ENCODE data around the gene MAP3K21.
A peak's percentile ranks its signal among the peaks of the same experiment; 100 is the strongest.

The MAP3K21 gene

DNA sequence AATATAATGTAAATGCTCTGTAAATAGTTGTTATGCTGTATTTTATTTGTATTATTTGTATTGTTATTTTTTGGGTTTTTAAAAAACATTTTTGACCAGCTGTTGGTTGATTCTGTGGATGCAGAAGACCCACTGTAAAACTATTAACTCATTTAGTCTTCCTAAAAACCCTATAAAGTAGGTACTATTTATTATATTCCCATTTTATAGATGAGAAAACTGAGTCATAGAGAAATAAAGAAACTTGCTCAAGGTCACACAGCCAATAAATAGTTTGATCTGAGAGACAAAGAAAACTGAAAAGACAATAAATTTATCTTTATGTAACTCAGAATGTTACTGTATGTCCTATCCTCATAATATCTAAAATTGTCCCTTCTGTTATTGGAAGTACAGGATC, 1.2 kb upstream of the MAP3K21 start:
- H4K91ac ChIP-seq (ENCODE audit: low read depth, low read length): no peak overlapping the region
- H2BK120ac ChIP-seq (ENCODE audit: insufficient read depth, low read length, poor library complexity): no peak overlapping the region
- no peak overlapping the region for H4K8ac ChIP-seq (ENCODE audit: low read depth, low read length)
- no peaks in the 10 kb centered on the region for H3K36me3 ChIP-seq (ENCODE audit: control insufficient read depth in 1 of 2, insufficient read depth in 2 of 2, low read length in 2 of 2)
- H3K4me1 ChIP-seq (ENCODE audit: control insufficient read depth in 1 of 2, insufficient read depth in 2 of 2, low read length in 2 of 2): peaks cover 5 to 10% of the 10 kb centered on the region in 2 experiments
- H3K4ac ChIP-seq (ENCODE audit: low read depth, low read length): no peak overlapping the region
- H4K12ac ChIP-seq (ENCODE audit: low read depth, low read length): no peak overlapping the region
- no peak overlapping the region for H3K4me3 ChIP-seq (ENCODE audit: low read depth, low read length)
- H3K9me3 ChIP-seq (ENCODE audit: insufficient read depth, low read depth, low read length): peaks cover 8% of the 10 kb centered on the region
- H3K27ac ChIP-seq (ENCODE audit: low read depth, low read length): no peak overlapping the region
- no peak overlapping the region for H2BK5ac ChIP-seq (ENCODE audit: low read depth, low read length, poor library complexity)
- no peak overlapping the region for H2AK5ac ChIP-seq (ENCODE audit: low read length)
- no peaks in the 10 kb centered on the region for H3K79me1 ChIP-seq (ENCODE audit: low read length)
- DNase-seq: no peak
- H3K23ac ChIP-seq (ENCODE audit: low read length): no peak overlapping the region
- H3K18ac ChIP-seq (ENCODE audit: low read length): no peak overlapping the region
- H2BK12ac ChIP-seq (ENCODE audit: low read length): no peak overlapping the region
- no peak overlapping the region for H3K4me2 ChIP-seq (ENCODE audit: low read length)
- H2AFZ ChIP-seq (ENCODE audit: insufficient read depth, low read length, poor library complexity): no peak overlapping the region
- no peak overlapping the region for H3K14ac ChIP-seq (ENCODE audit: low read length)
- H3K9ac ChIP-seq (ENCODE audit: low read length): no peak overlapping the region
- H3K79me2 ChIP-seq (ENCODE audit: control insufficient read depth, insufficient read depth, low read length, poor library complexity): no peaks in the 10 kb centered on the region
- H3K27me3 ChIP-seq (ENCODE audit: insufficient read depth, low read length): peaks cover 13% of the 10 kb centered on the region

GRCh38 chr1:233326811-233327650, 493 bp upstream of the MAP3K21 start:
- Histone ChIP-seq H3K4me3 (ENCODE audit: low read depth, low read length) (peak overlapping the region; percentile 44), H3K36me3 (ENCODE audit: control insufficient read depth in 1 of 2, insufficient read depth in 2 of 2, low read length in 2 of 2) (no peaks in the 10 kb centered on the region), H2BK5ac (ENCODE audit: low read depth, low read length, poor library complexity) (no peak overlapping the region), H3K4ac (ENCODE audit: low read depth, low read length) (no peak overlapping the region), H2AFZ (ENCODE audit: insufficient read depth, low read length, poor library complexity) (no peak overlapping the region), H2AK5ac (ENCODE audit: low read length) (no peak overlapping the region), H3K27me3 (ENCODE audit: insufficient read depth, low read length) (peaks cover 13% of the 10 kb centered on the region), H3K9ac (ENCODE audit: low read length) (no peak overlapping the region), H3K14ac (ENCODE audit: low read length) (no peak overlapping the region), H4K12ac (ENCODE audit: low read depth, low read length) (no peak overlapping the region), H3K18ac (ENCODE audit: low read length) (no peak overlapping the region), H3K9me3 (ENCODE audit: insufficient read depth, low read depth, low read length) (peaks cover 8% of the 10 kb centered on the region), H3K4me1 (ENCODE audit: control insufficient read depth in 1 of 2, insufficient read depth in 2 of 2, low read length in 2 of 2) (peaks cover 5 to 10% of the 10 kb centered on the region in 2 experiments), H3K79me2 (ENCODE audit: control insufficient read depth, insufficient read depth, low read length, poor library complexity) (no peaks in the 10 kb centered on the region), H4K91ac (ENCODE audit: low read depth, low read length) (no peak overlapping the region), H3K23ac (ENCODE audit: low read length) (no peak overlapping the region), H4K8ac (ENCODE audit: low read depth, low read length) (no peak overlapping the region), H3K79me1 (ENCODE audit: low read length) (no peaks in the 10 kb centered on the region), H2BK120ac (ENCODE audit: insufficient read depth, low read length, poor library complexity) (no peak overlapping the region), H3K27ac (ENCODE audit: low read depth, low read length) (no peak overlapping the region), H3K4me2 (ENCODE audit: low read length) (peak overlapping the region; percentile 68), H2BK12ac (ENCODE audit: low read length) (no peak overlapping the region)
- DNase-seq: peak; percentile 58 to 68
- WGBS (ENCODE audit: extremely low coverage, insufficient coverage, insufficient read length): no CpG with 5 or more reads among the region's 49 CpGs

GRCh38 chr1:233328142-233328921, 808 bp downstream of the MAP3K21 start:
- H2AK5ac ChIP-seq (ENCODE audit: low read length): no peak overlapping the region
- no peak overlapping the region for H2BK120ac ChIP-seq (ENCODE audit: insufficient read depth, low read length, poor library complexity)
- no CpG with 5 or more reads among the region's 96 CpGs for WGBS (ENCODE audit: extremely low coverage, insufficient coverage, insufficient read length)
- peak overlapping the region; percentile 81 for H3K4me3 ChIP-seq (ENCODE audit: low read depth, low read length)
- H3K23ac ChIP-seq (ENCODE audit: low read length): no peak overlapping the region
- H3K79me1 ChIP-seq (ENCODE audit: low read length): no peaks in the 10 kb centered on the region
- no peaks in the 10 kb centered on the region for H3K36me3 ChIP-seq (ENCODE audit: control insufficient read depth in 1 of 2, insufficient read depth in 2 of 2, low read length in 2 of 2)
- H3K14ac ChIP-seq (ENCODE audit: low read length): no peak overlapping the region
- H3K27ac ChIP-seq (ENCODE audit: low read depth, low read length): no peak overlapping the region
- peaks cover 5 to 10% of the 10 kb centered on the region in 2 experiments for H3K4me1 ChIP-seq (ENCODE audit: control insufficient read depth in 1 of 2, insufficient read depth in 2 of 2, low read length in 2 of 2)
- H3K4me2 ChIP-seq (ENCODE audit: low read length): peak overlapping the region; percentile 94
- no peak overlapping the region for H3K4ac ChIP-seq (ENCODE audit: low read depth, low read length)
- DNase-seq: peak; percentile 3 to 4
- H3K27me3 ChIP-seq (ENCODE audit: insufficient read depth, low read length): peaks cover 13% of the 10 kb centered on the region
- no peak overlapping the region for H2BK5ac ChIP-seq (ENCODE audit: low read depth, low read length, poor library complexity)
- H3K18ac ChIP-seq (ENCODE audit: low read length): no peak overlapping the region
- H2BK12ac ChIP-seq (ENCODE audit: low read length): no peak overlapping the region
- no peaks in the 10 kb centered on the region for H3K79me2 ChIP-seq (ENCODE audit: control insufficient read depth, insufficient read depth, low read length, poor library complexity)
- H3K9me3 ChIP-seq (ENCODE audit: insufficient read depth, low read depth, low read length): peaks cover 8% of the 10 kb centered on the region
- no peak overlapping the region for H4K8ac ChIP-seq (ENCODE audit: low read depth, low read length)
- H3K9ac ChIP-seq (ENCODE audit: low read length): no peak overlapping the region
- H4K12ac ChIP-seq (ENCODE audit: low read depth, low read length): no peak overlapping the region
- peak overlapping the region; percentile 67 for H2AFZ ChIP-seq (ENCODE audit: insufficient read depth, low read length, poor library complexity)
- no peak overlapping the region for H4K91ac ChIP-seq (ENCODE audit: low read depth, low read length)

- Histone ChIP-seq H3K9me3 (ENCODE audit: insufficient read depth, low read depth, low read length) (peaks cover 7% of the 10 kb centered on the region), H3K4me3 (ENCODE audit: low read depth, low read length) (no peak overlapping the region), H4K91ac (ENCODE audit: low read depth, low read length) (no peak overlapping the region), H4K8ac (ENCODE audit: low read depth, low read length) (no peak overlapping the region), H3K18ac (ENCODE audit: low read length) (no peak overlapping the region), H3K36me3 (ENCODE audit: control insufficient read depth in 1 of 2, insufficient read depth in 2 of 2, low read length in 2 of 2) (no peaks in the 10 kb centered on the region), H3K79me1 (ENCODE audit: low read length) (no peaks in the 10 kb centered on the region), H2BK120ac (ENCODE audit: insufficient read depth, low read length, poor library complexity) (no peak overlapping the region), H3K4me1 (ENCODE audit: control insufficient read depth in 1 of 2, insufficient read depth in 2 of 2, low read length in 2 of 2) (peaks cover 5 to 10% of the 10 kb centered on the region in 2 experiments), H3K27me3 (ENCODE audit: insufficient read depth, low read length) (peaks cover 13% of the 10 kb centered on the region), H3K23ac (ENCODE audit: low read length) (no peak overlapping the region), H3K4ac (ENCODE audit: low read depth, low read length) (no peak overlapping the region), H2BK12ac (ENCODE audit: low read length) (no peak overlapping the region), H2BK5ac (ENCODE audit: low read depth, low read length, poor library complexity) (no peak overlapping the region), H2AK5ac (ENCODE audit: low read length) (no peak overlapping the region), H4K12ac (ENCODE audit: low read depth, low read length) (no peak overlapping the region), H3K79me2 (ENCODE audit: control insufficient read depth, insufficient read depth, low read length, poor library complexity) (no peaks in the 10 kb centered on the region), H3K27ac (ENCODE audit: low read depth, low read length) (no peak overlapping the region), H2AFZ (ENCODE audit: insufficient read depth, low read length, poor library complexity) (no peak overlapping the region), H3K14ac (ENCODE audit: low read length) (no peak overlapping the region), H3K4me2 (ENCODE audit: low read length) (no peak overlapping the region), H3K9ac (ENCODE audit: low read length) (no peak overlapping the region)
- no CpG with 5 or more reads among the region's 8 CpGs for WGBS (ENCODE audit: extremely low coverage, insufficient coverage, insufficient read length)
- DNase-seq: no peak
Observed at GRCh38 chr1:233331676-233332519, 4.4 kb downstream of the MAP3K21 start.
